ENCODE results near the gene TENM3. TPM values are rescaled to one million over a fixed set of nuclear protein-coding genes. Genes with fewer than 3 reads are reported as not detected.

TENM3 gene
- total and polyA plus RNA-seq, 10 of the 15 experiments (the other 5 are each of a cell fraction or from before 2014, with no cell fraction given), result 0.01 to 1.7 (median 0.08) TPM; not detected in 2

GRCh38 chr4:182328505-182328904 is 85.3 kb downstream of the TENM3 start:
- FAIRE-seq (no peak), DNase-seq (ENCODE audit: low read depth, low spot score) (no peak), ATAC-seq (no peak)
- H3K27ac ChIP-seq (ENCODE audit: control insufficient read depth, insufficient read depth), result no peak overlapping the region
- CTCF ChIA-PET, result no interaction called here
- no peak overlapping the region for H3K9ac ChIP-seq (ENCODE audit: control insufficient read depth, insufficient read depth, low read length)
- H3K27me3 ChIP-seq (replicated peaks in 1 of 2; ENCODE audit: control insufficient read depth in 2 of 2, insufficient read depth in 2 of 2, low read length in 1 of 2), result no peaks in the 10 kb centered on the region
- no peak overlapping the region for H3K4me3 ChIP-seq
- intact Hi-C loops (cut with micrococcal nuclease; ENCODE audit: unreplicated experiment), result no loop called here
- WGBS (ENCODE audit: insufficient coverage, insufficient replicate concordance, low lambda C conversion rate, missing lambda C conversion rate), result 58% methylated on average over 7 of the region's 7 CpGs
- RAD21 ChIA-PET (ENCODE audit: unreplicated experiment), result no interaction called here
- no peak overlapping the region for H2AFZ ChIP-seq (ENCODE audit: control insufficient read depth, low read depth, low read length)
- no peak overlapping the region for H3K4me2 ChIP-seq (ENCODE audit: control insufficient read depth, insufficient read depth)
- H3K79me2 ChIP-seq (ENCODE audit: control insufficient read depth, insufficient read depth, low read length), result no peaks in the 10 kb centered on the region
- POLR2A ChIA-PET, result no interaction called here
- H3K9me3 ChIP-seq (replicated peaks; ENCODE audit: control insufficient read depth, insufficient read depth, low read length), result no peaks in the 10 kb centered on the region
- H3K36me3 ChIP-seq (ENCODE audit: control insufficient read depth in 2 of 2, insufficient read depth in 2 of 2, low read length in 1 of 2), result no peaks in the 10 kb centered on the region
- SMC1A ChIA-PET (ENCODE audit: uncharacterized antibody, unreplicated experiment), result no interaction called here
- H3K4me1 ChIP-seq (ENCODE audit: control insufficient read depth, insufficient read depth, low read length), result no peaks in the 10 kb centered on the region
- BruUV-seq (replicated peaks), result no TSS peak
- H4K20me1 ChIP-seq (ENCODE audit: control insufficient read depth, insufficient read depth), result no peaks in the 10 kb centered on the region
- in situ Hi-C loops (cut with MboI), result no loop called here
- no peak for TF ChIP-seq ZNF217 (IDR thresholded peaks at IDR 0.05)
- no peak for TF ChIP-seq JUND (IDR thresholded peaks at IDR 0.05; ENCODE audit: low read depth, low read length)
- no peak for TF ChIP-seq ZNF274 (IDR thresholded peaks at IDR 0.05; ENCODE audit: insufficient read depth, insufficient read length)
- no peak for TF ChIP-seq ZNF592 (IDR thresholded peaks at IDR 0.05)
- TF ChIP-seq CHD1 (IDR thresholded peaks at IDR 0.05; ENCODE audit: low read depth, low read length), result no peak
- no peak for TF ChIP-seq NRF1 (conservative IDR thresholded peaks at IDR 0.05; ENCODE audit: low read depth, low read length)
- TF ChIP-seq SREBF1 (IDR thresholded peaks at IDR 0.05; ENCODE audit: low read length), result no peak
- TF ChIP-seq SMC3 (IDR thresholded peaks at IDR 0.05; ENCODE audit: borderline replicate concordance, low read length), result no peak
- no peak for TF ChIP-seq IRF4 (IDR thresholded peaks at IDR 0.05; ENCODE audit: low read depth, low read length)
- TF ChIP-seq KDM1A (IDR thresholded peaks at IDR 0.05; ENCODE audit: borderline replicate concordance), result no peak
- TF ChIP-seq EP300 (IDR thresholded peaks at IDR 0.05; ENCODE audit: borderline replicate concordance in 1 of 2, control insufficient read depth in 1 of 2, low read depth in 2 of 2, low read length in 2 of 2), result no peak
- TF ChIP-seq PRDM15 (CRISPR knock-in tag; IDR thresholded peaks at IDR 0.05), result no peak
- TF ChIP-seq MXI1 (IDR thresholded peaks at IDR 0.05; ENCODE audit: low read depth, low read length), result no peak
- TF ChIP-seq RUNX3 (IDR thresholded peaks at IDR 0.05; ENCODE audit: low read length), result no peak

Data from GM12878 (cell line).